ENCODE measurements around the gene TMEM97. TPM values are rescaled to one million over a fixed set of nuclear protein-coding genes. Genes with fewer than 3 reads are reported as not detected.

The TMEM97 gene
- polyA plus RNA-seq, 1 experiment, result 12.5 TPM

GRCh38 chr17:28368306-28368831 lies 49.4 kb downstream of the TMEM97 start:
- H3K4me3 ChIP-seq (ENCODE audit: low read depth, low read length), result no peak overlapping the region
- ChIA-PET CTCF (interaction anchor here (0.6 to 1.8 kb wide), 2 partner anchors 49 to 481 kb away, joined by 5 read pairs; no protein-coding TSS in a partner anchor), POLR2A (no interaction called here)
- no peaks in the 10 kb centered on the region for H3K27me3 ChIP-seq (ENCODE audit: control insufficient read depth, insufficient read depth, low read length)
- no peak for DNase-seq (ENCODE audit: low read depth)
- TF ChIP-seq CTCF (IDR thresholded peaks at IDR 0.05; ENCODE audit: insufficient read depth, low read depth, low read length), result no peak
- peaks cover 1% of the 10 kb centered on the region for H3K36me3 ChIP-seq (ENCODE audit: control insufficient read depth, insufficient read depth, low read length)

GRCh38 chr17:28368915-28369683 lies 50.1 kb downstream of the TMEM97 start:
- ChIA-PET CTCF (interaction anchor here (1.8 to 1.9 kb wide), 2 partner anchors 8 to 48 kb away, joined by 5 read pairs; no protein-coding TSS in a partner anchor), POLR2A (interaction anchor here (0.6 kb wide), 1 partner anchor 24 kb away, joined by 3 read pairs; no protein-coding TSS in a partner anchor)
- Histone ChIP-seq H3K27me3 (ENCODE audit: control insufficient read depth, insufficient read depth, low read length) (no peaks in the 10 kb centered on the region), H3K4me3 (ENCODE audit: low read depth, low read length) (no peak overlapping the region), H3K36me3 (ENCODE audit: control insufficient read depth, insufficient read depth, low read length) (peaks cover 1% of the 10 kb centered on the region; the same call in 1 of the 2 replicates)
- no peak for TF ChIP-seq CTCF (IDR thresholded peaks at IDR 0.05; ENCODE audit: insufficient read depth, low read depth, low read length)
- no peak for DNase-seq (ENCODE audit: low read depth)

- H3K27me3 ChIP-seq (ENCODE audit: control insufficient read depth, insufficient read depth, low read length), result no peaks in the 10 kb centered on the region
- no peak overlapping the region for H3K4me3 ChIP-seq (ENCODE audit: low read depth, low read length)
- 0 out of 2 replicates have a peak, but pooled peaks cover 1% of the 10 kb centered on the region for H3K36me3 ChIP-seq (ENCODE audit: control insufficient read depth, insufficient read depth, low read length)
- ChIA-PET CTCF (interaction anchor here (1.2 to 1.9 kb wide), 2 partner anchors 8 to 12 kb away, joined by 3 to 5 read pairs; partner anchors contain the start of gene POLDIP2), POLR2A (interaction anchor here (0.6 kb wide), 1 partner anchor 24 kb away, joined by 3 read pairs; no protein-coding TSS in a partner anchor)
- no peak for TF ChIP-seq CTCF (IDR thresholded peaks at IDR 0.05; ENCODE audit: insufficient read depth, low read depth, low read length)
- no peak for DNase-seq (ENCODE audit: low read depth)
Observed at GRCh38 chr17:28369684-28370034, 50.7 kb downstream of the TMEM97 start.

- Histone ChIP-seq H3K4me3 (ENCODE audit: low read depth, low read length) (peak within 1 kb of the TSS; percentile 73), H3K36me3 (ENCODE audit: control insufficient read depth, insufficient read depth, low read length) (no peaks in the 10 kb centered on the region), H3K27me3 (ENCODE audit: control insufficient read depth, insufficient read depth, low read length) (no peaks in the 10 kb centered on the region)
- TF ChIP-seq CTCF (IDR thresholded peaks at IDR 0.05; ENCODE audit: insufficient read depth, low read depth, low read length), result no peak
- POLR2A ChIA-PET, result no interaction called here
- no peak for DNase-seq (ENCODE audit: low read depth)
- CTCF ChIA-PET, result interaction anchor here (1.2 to 1.9 kb wide), 2 partner anchors 9 to 13 kb away, joined by 3 to 5 read pairs; partner anchors contain the start of gene POLDIP2
Observed at GRCh38 chr17:28370035-28370743, 51.2 kb downstream of the TMEM97 start, which contains the start of gene VTN. Gene VTN (minus strand): TSS chr17:28370307. CDS start chr17:28370203, 104 bp downstream.

- no peak for TF ChIP-seq CTCF (IDR thresholded peaks at IDR 0.05; ENCODE audit: insufficient read depth, low read depth, low read length)
- CTCF ChIA-PET, result interaction anchor here (1.2 to 1.9 kb wide), 2 partner anchors 9 to 13 kb away, joined by 3 to 5 read pairs; partner anchors contain the start of gene POLDIP2
- no peaks in the 10 kb centered on the region for H3K27me3 ChIP-seq (ENCODE audit: control insufficient read depth, insufficient read depth, low read length)
- no peak overlapping the region for H3K4me3 ChIP-seq (ENCODE audit: low read depth, low read length)
- POLR2A ChIA-PET, result no interaction called here
- H3K36me3 ChIP-seq (ENCODE audit: control insufficient read depth, insufficient read depth, low read length), result no peaks in the 10 kb centered on the region
- no peak for DNase-seq (ENCODE audit: low read depth)
Observed at GRCh38 chr17:28370744-28371103, 51.7 kb downstream of the TMEM97 start.

Data from BJ (cell line).